Dedifferentiated amniotic fluid mesenchymal stem cell (primary cell): ENCODE results near the gene ARHGEF39.
"Not testable (repeated sequence)": the region's sequence is repeated elsewhere in the genome, so short reads cannot be mapped to it uniquely, and the experiment has no call there.

Source experiments
- DNase-seq: peaks from one replicate; pipeline ENCODE4 v3.0.0-alpha.2; 2016; ENCODE audit errors: extremely low spot score

ARHGEF39 gene

GRCh38 chr9:35618854-35619799 is 45.9 kb downstream of the ARHGEF39 start:
- no peak for DNase-seq

GRCh38 chr9:35618325-35618727 is 46.7 kb downstream of the ARHGEF39 start, which contains the start of gene CD72:
CD72 (minus strand) TSS chr9:35618413; CDS start chr9:35618303, 110 bp downstream.
- no peak for DNase-seq

- DNase-seq = no peak
Measured at GRCh38 chr9:35617548-35617947, 47.4 kb downstream of the ARHGEF39 start.

GRCh38 chr9:35616681-35617459 is 48.1 kb downstream of the ARHGEF39 start:
- peak; percentile 31 for DNase-seq

GRCh38 chr9:35615981-35616680 is 48.9 kb downstream of the ARHGEF39 start:
- DNase-seq = no peak

- DNase-seq = no peak
Measured at GRCh38 chr9:35612843-35613242, 52.2 kb downstream of the ARHGEF39 start.

- not testable (repeated sequence) for DNase-seq
Measured at GRCh38 chr9:35612066-35612465, 52.9 kb downstream of the ARHGEF39 start.

GRCh38 chr9:35611230-35611797 is 53.7 kb downstream of the ARHGEF39 start:
- DNase-seq = peak; percentile 22

GRCh38 chr9:35609820-35610163 is 55.2 kb downstream of the ARHGEF39 start:
- DNase-seq = no peak
